Keratinocyte (primary cell): ENCODE results near the gene HCFC1R1. TPM values are rescaled to one million over a fixed set of nuclear protein-coding genes. Genes with fewer than 3 reads are reported as not detected.

Experiments
- DNase-seq: peaks from one replicate; pipeline ENCODE4 v3.0.0-alpha.2; 2011; ENCODE audit warnings: low read depth, missing footprints, low spot score
- FAIRE-seq: peaks from 2 replicates; lab custom pipeline; 2011; peaks lifted over from hg19 to GRCh38; lab: Jason Lieb, UNC
- H2AFZ ChIP-seq: 2 replicates; pipeline ENCODE4 v1.6.0; 2012; ENCODE audit warnings: low read length, control low read depth, inconsistent platforms; ENCODE audit not compliant: control insufficient read depth
- H3K27ac ChIP-seq: 2 replicates; pipeline ENCODE4 v1.5.1; 2011; ENCODE audit warnings: low read length; ENCODE audit not compliant: control insufficient read depth, insufficient read depth
- H3K27me3 ChIP-seq: 3 replicates; pipeline ENCODE4 v1.6.0; 2011; ENCODE audit warnings: low read length; ENCODE audit not compliant: control insufficient read depth, insufficient read depth; ENCODE audit errors: extremely low read depth
- H3K36me3 ChIP-seq, 2 experiments: 2 replicates in 1 of 2; 3 replicates in 1 of 2; pipeline ENCODE4 v1.5.1; 2011; ENCODE audit warnings: low read length in 2 of 2, mild to moderate bottlenecking in 1 of 2; ENCODE audit not compliant: control insufficient read depth in 2 of 2, insufficient read depth in 2 of 2; ENCODE audit errors: extremely low read depth in 1 of 2
- H3K4me1 ChIP-seq: 3 replicates; pipeline ENCODE4 v1.5.1; 2011; ENCODE audit warnings: low read length; ENCODE audit not compliant: control insufficient read depth, insufficient read depth; ENCODE audit errors: extremely low read depth
- H3K4me2 ChIP-seq: 3 replicates; pipeline ENCODE4 v1.6.0; 2011; ENCODE audit warnings: low read depth, low read length; ENCODE audit not compliant: control insufficient read depth, insufficient read depth; ENCODE audit errors: extremely low read depth
- H3K4me3 ChIP-seq, 3 experiments: fragments of 200-600 bp in 1 of 3; sonication (generic) in 1 of 3; 2 replicates in 2 of 3; 3 replicates in 1 of 3; pipeline ENCODE4 v1.5.1; 2011 to 2016; ENCODE audit warnings: low read length in 3 of 3, mild to moderate bottlenecking in 3 of 3, control low read depth in 2 of 3, inconsistent platforms in 1 of 3, low read depth in 1 of 3, mixed read lengths in 1 of 3, mixed run types in 1 of 3, moderate library complexity in 1 of 3; ENCODE audit not compliant: control insufficient read depth in 2 of 3, insufficient read depth in 2 of 3; ENCODE audit errors: extremely low read depth in 1 of 3
- H3K79me2 ChIP-seq: 2 replicates; pipeline ENCODE4 v1.6.0; 2012; ENCODE audit warnings: low read length; ENCODE audit not compliant: control insufficient read depth, insufficient read depth
- H3K9ac ChIP-seq: 3 replicates; pipeline ENCODE4 v1.6.0; 2011; ENCODE audit warnings: low read length; ENCODE audit not compliant: control insufficient read depth, insufficient read depth; ENCODE audit errors: extremely low read depth
- H3K9me1 ChIP-seq: 3 replicates; pipeline ENCODE4 v1.6.0; 2011; ENCODE audit warnings: low read length; ENCODE audit not compliant: control insufficient read depth, insufficient read depth; ENCODE audit errors: extremely low read depth
- H3K9me3 ChIP-seq: 2 replicates; pipeline ENCODE4 v1.5.1; 2012; ENCODE audit warnings: low read depth, low read length; ENCODE audit not compliant: control insufficient read depth
- H4K20me1 ChIP-seq: 3 replicates; pipeline ENCODE4 v1.6.0; 2011; ENCODE audit warnings: low read length; ENCODE audit not compliant: control insufficient read depth, insufficient read depth; ENCODE audit errors: extremely low read depth
- CTCF ChIP-seq, 3 experiments: IDR thresholded peaks in 1 of 3; conservative IDR thresholded peaks in 1 of 3; optimal IDR thresholded peaks in 1 of 3; 2 replicates in 2 of 3; 3 replicates in 1 of 3; pipeline versions ENCODE3 to v1.5.1; 2011; ENCODE audit warnings: low read length in 3 of 3, mild to moderate bottlenecking in 3 of 3, moderate library complexity in 2 of 3, control low read depth in 1 of 3, inconsistent platforms in 1 of 3; ENCODE audit not compliant: insufficient read depth in 2 of 3; ENCODE audit errors: extremely low read depth in 1 of 3
- EZH2 ChIP-seq: IDR thresholded peaks from one replicate; pipeline ENCODE4 v1.6.1; 2012; ENCODE audit warnings: inconsistent platforms, mild to moderate bottlenecking, low read length, moderate library complexity
- dilution Hi-C: fragments of 300-500 bp; cut with MboI; formaldehyde crosslinking; loops from one replicate; pipeline ENCODE4 v1.7.0; 2020; ENCODE audit warnings: low sequenced_read_pairs; ENCODE audit not compliant: extremely low pct_ligation_motif_present
- polyA plus RNA-seq, 5 experiments: library from polyadenylated mRNA; depleted of rRNA in 3 of 5; stranded (reverse) in 3 of 5; stranded (forward) in 1 of 5; unstranded in 1 of 5; fragments of >200 nt; gene quantifications; 1 replicate in 1 of 5; 2 replicates in 3 of 5; 3 replicates in 1 of 5; pipeline versions ENCODE4 v1.2.1 to v1.2.3, GENCODE V29; 2011 to 2012; ENCODE audit warnings: missing spikeins in 2 of 5, low read depth in 1 of 5, low replicate concordance in 1 of 5

The HCFC1R1 gene
- polyA plus RNA-seq, 1 donor (not counting 4 experiments of a cell fraction or from before 2014, with no cell fraction given), result 13.0 TPM

GRCh38 chr16:3032624-3033023 lies 8.9 kb upstream of the HCFC1R1 start:
- H3K79me2 ChIP-seq, result no peaks in the 10 kb centered on the region
- dilution Hi-C loops, result no loop called here
- H3K4me2 ChIP-seq, result no peak overlapping the region
- H3K27me3 ChIP-seq, result peaks cover 42% of the 10 kb centered on the region
- peaks cover 5% of the 10 kb centered on the region for H3K4me1 ChIP-seq
- H3K9me3 ChIP-seq, result no peaks in the 10 kb centered on the region
- no peak for TF ChIP-seq CTCF (optimal IDR thresholded peaks at IDR 0.05 in 1 of 3, IDR thresholded peaks at IDR 0.05 in 1 of 3, conservative IDR thresholded peaks at IDR 0.05 in 1 of 3; ENCODE audit: extremely low read depth in 1 of 3, insufficient read depth in 2 of 3, low read length in 3 of 3)
- TF ChIP-seq EZH2, result no peak
- no peak overlapping the region for H2AFZ ChIP-seq
- H3K27ac ChIP-seq, result no peak overlapping the region
- H3K4me3 ChIP-seq, result no peak overlapping the region
- DNase-seq (no peak), FAIRE-seq (no peak)
- H3K36me3 ChIP-seq, result peaks cover 0 to 1% of the 10 kb centered on the region in 2 experiments
- no peak overlapping the region for H3K9ac ChIP-seq
- H3K9me1 ChIP-seq, result no peaks in the 10 kb centered on the region
- no peaks in the 10 kb centered on the region for H4K20me1 ChIP-seq

- Histone ChIP-seq H3K4me2 (no peak overlapping the region), H4K20me1 (no peaks in the 10 kb centered on the region), H3K9me1 (no peaks in the 10 kb centered on the region), H3K36me3 (peaks cover 11% of the 10 kb centered on the region in 2 experiments), H3K9me3 (no peaks in the 10 kb centered on the region), H3K27ac (no peak overlapping the region), H2AFZ (no peak overlapping the region), H3K27me3 (peaks cover 23% of the 10 kb centered on the region), H3K4me3 (no peak overlapping the region), H3K4me1 (peaks cover 5% of the 10 kb centered on the region), H3K79me2 (no peaks in the 10 kb centered on the region), H3K9ac (no peak overlapping the region)
- no peak for FAIRE-seq
- DNase-seq, result no peak
- TF ChIP-seq EZH2, result no peak
- TF ChIP-seq CTCF (optimal IDR thresholded peaks at IDR 0.05 in 1 of 3, IDR thresholded peaks at IDR 0.05 in 1 of 3, conservative IDR thresholded peaks at IDR 0.05 in 1 of 3; ENCODE audit: extremely low read depth in 1 of 3, insufficient read depth in 2 of 3, low read length in 3 of 3), result no peak
- dilution Hi-C loops, result no loop called here
These were observed 6.8 kb upstream of the HCFC1R1 start for GRCh38 chr16:3030222-3031212.
